ENCODE results near the gene GPATCH2.
"Not testable (repeated sequence)": the region's sequence is repeated elsewhere in the genome, so short reads cannot be mapped to it uniquely, and the experiment has no call there.

GPATCH2 gene

GRCh38 chr1:217433664-217434063, 197.2 kb downstream of the GPATCH2 start:
- peak in 1 of 2 donors; percentile 45 for ATAC-seq

GRCh38 chr1:217432339-217432738, 198.6 kb downstream of the GPATCH2 start:
- no peak for ATAC-seq

DNA sequence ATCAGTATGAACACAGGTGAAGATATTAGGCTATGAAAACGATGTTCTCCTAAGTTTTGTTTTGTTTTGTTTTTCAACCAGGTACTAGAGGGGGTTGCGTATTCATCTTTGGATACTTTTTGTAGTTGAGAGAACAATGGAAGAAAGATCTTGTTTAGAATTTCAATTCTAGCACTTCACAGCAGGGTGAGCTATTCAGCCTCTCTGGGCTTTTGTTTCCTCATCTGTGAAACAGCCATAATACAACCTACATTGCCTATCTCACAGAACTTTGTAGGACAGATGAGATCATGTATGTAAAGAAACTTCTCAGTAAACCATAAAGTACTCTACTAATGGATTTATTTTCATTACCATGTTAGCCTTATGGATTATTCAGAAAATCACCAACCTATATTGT, 199.5 kb downstream of the GPATCH2 start:
- no peak for ATAC-seq

DNA sequence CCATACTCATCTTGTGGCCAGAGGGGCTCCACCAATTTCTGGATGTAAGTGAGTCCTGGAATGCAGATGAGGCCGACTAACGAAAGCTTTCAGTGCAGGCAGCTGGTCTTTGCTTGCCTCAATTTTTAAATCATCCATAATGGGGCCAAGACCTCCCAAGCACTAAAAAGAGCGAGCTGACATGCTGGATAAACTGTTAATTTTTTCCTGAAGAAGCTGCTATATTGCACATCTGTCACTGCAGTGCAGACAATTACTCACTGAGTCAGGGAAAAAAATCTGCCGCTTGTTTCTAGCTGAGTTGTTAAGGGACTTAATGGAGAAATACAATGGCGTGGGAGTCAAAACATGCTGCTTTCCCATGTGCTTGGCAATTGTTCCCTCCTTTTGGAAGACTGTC, 205.5 kb downstream of the GPATCH2 start:
- ATAC-seq, result no peak

- ATAC-seq, result no peak
Observed at GRCh38 chr1:217419194-217419551, 211.7 kb downstream of the GPATCH2 start.

DNA sequence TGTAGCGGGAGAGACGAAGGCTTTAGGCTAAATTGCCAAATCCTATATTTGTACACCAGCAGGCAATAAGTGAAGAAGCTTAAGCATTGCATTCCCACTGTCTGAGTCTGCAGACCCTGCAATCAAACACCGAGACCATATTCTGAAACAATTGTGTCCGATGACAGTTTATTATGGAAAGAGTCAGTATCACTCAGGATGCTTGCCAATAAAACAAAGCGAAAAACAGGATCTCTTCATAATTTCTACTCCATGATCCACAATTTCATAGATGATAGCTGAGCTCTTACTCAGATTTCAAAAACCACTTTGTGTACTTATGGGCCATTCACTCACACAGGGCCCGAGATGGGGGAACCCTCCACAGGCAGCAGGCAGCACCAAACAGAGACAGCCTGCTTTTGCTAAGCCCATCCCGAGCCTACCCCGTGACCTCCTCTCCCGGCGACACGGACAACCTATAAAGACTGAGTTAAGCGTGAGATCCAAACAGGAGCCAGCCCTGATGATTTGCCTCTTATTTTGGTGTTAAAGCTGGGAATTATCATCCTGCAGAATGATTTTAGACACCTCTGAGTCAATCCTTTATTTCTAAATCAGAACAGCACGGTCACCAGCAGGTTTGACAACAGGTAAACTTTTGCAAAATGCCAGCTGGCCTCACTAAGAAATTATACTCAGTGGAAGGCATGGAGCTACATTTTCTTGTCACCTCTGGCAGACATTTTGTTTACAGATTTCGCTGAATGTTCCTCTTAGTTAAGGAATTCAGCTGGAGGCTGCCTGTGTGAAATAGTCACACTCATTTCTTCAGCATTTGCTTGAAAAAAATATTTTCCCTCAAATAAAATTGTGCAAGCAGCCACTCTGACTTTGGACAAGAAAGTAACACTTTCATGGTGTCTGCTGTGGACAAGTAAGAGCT, 212.4 kb downstream of the GPATCH2 start:
- ATAC-seq, result no peak

DNA sequence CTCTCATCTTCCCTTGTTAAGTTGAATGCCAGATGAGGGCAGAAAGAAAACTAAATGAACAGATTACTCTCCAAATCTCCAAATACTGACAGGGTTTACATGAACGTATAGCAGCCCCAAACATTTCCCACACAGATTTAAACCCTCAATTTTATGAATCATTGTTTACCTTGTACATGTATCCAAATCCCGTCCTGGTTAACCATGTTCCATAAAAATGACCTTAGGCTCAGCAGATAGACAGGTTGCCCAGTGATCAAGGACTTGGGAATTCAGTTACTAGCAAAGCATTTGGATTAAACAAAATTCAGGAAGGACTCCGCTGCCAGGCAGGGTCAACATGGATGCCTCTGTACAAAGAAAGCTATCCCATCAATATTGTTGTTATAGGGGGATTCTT, 213.5 kb downstream of the GPATCH2 start:
- no peak for ATAC-seq

GRCh38 chr1:217407534-217408001, 223.3 kb downstream of the GPATCH2 start:
- ATAC-seq, result no peak

DNA sequence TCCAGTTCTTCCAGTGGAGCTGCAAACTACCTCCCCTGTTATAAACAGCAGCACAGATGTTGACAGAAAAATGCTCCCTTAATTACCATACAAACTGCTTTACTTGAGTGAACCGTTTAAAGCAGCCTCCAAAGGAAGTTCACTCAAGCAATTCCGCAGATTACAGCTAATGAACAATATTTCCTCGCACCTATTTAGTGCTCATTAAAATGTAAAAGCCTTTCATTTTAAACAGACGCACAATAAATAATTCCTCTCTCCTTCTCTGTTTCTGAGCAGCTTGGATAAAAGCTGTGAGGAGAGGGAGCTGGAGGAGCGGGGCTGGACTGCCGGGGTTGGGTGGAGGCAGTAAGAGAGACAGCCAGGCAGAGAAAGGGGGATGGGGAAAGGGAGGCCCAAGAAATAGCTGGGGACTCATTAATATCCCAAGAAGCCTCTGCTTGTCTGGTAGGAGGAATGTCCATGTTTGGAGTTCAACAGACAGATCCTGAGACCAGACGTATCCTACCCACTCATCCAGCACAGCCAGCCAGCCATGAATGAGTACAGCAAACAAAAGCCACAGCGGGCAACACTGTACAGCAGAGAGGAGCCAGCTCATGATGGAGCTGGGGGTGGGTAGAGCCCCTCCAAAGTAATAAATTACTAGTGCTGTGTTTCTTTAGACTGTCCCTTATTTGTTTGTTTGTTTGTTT, 227.7 kb downstream of the GPATCH2 start:
- no peak for ATAC-seq

DNA sequence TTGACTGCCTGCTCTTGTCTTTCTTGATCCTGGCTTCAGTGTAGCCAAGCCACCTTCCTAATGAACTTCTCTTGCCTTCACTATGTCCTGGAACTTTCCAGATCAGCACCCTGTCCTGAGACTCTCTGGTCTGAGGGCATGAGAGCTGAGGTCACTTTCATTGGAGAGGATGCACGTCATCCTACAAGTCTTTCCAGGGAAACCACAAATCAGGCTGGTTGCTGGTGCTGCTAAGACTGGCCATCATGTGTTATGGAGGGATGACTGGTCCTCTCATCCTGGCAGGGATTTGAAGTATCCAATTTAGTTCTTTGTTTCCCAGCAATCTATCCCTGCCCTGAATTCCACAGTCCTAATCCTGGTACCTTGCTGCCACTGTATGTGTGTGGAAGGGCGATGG, 228.6 kb downstream of the GPATCH2 start:
- no peak for ATAC-seq

- no peak for ATAC-seq
Observed at GRCh38 chr1:217393896-217394295, 237.0 kb downstream of the GPATCH2 start.

DNA sequence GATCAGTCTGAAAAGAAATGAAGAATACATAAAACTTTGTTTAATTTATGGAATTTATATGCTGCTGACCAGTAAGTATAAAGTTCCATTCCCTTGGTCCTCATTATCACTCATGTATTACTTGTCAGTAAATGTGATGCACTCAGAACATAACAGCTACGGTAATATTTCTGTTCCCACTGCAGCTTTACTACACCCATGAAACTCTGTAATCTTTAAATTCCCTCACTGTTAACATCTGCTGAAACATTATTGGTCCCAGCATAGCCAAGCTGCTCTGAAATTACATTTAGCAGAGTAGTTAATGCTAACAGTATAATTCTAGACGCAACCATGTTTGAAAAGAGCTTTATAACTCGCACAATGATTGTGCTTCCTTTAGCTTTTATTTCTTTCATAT, 238.4 kb downstream of the GPATCH2 start:
- ATAC-seq, result no peak

DNA sequence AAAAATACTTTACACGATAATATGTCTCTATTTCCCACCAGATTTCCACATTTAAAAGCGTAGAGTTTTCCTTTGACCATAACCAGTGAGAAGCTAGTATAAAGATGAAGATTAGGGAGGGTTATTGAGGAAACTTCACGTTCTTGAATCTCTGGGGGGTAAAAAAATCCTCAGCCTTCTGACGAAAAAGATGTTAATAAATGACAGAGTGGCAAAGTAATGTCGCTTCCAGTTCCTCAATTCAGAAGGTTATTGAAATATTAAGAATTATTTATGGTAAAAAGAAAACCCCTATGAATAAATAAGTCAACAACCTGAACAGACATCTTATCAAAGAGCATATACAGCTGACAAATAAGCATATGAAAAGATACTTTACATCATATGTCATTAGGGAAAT, 241.0 kb downstream of the GPATCH2 start:
- ATAC-seq, result no peak

DNA sequence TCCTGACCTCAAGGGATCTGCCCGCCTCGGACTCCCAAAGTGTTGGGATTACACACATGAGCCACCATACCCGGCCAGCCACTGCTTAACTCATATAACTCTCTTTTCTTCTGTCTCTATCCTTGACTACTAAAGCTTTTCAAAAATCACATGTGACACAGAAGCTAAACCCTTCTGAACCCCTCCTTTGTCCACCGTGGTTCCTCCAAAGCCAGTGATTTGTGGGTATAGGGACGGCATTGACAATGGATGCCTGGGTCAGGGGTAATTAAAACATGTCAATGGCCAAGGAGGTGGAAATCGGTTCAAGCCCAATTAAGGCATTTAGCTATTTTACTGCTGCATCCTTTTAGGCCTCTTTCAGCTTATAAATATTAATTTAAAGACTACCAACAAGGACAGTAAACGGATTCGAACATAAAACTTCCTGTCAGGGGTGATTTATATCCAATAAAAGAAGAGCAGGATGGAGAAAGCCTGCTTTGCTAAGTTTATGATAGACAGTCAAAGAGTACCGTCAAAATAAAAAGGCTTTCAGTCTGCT, 242.3 kb downstream of the GPATCH2 start:
- no peak for ATAC-seq

GRCh38 chr1:217381773-217382172, 249.1 kb downstream of the GPATCH2 start:
- not testable (repeated sequence) for ATAC-seq

DNA sequence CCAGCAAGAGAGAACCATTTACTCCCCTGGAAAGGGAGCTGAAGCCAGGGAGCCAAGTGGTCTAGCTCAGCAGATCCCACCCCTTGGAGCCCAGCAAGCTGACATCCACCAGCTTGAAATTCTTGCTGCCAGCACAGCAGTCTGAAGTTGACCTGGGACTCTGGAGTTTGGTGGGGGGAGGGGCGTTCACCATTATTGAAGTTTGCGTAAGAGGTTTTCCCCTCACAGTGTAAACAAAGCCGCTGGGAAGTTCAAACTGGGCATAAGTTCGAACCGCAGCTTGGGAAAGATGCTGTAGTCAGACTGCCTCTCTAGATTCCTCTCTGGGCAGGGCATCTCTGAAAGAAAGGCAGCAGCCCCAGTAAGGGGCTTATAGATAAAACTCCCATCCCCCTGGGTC, 251.1 kb downstream of the GPATCH2 start:
- ATAC-seq, result not testable (repeated sequence)

DNA sequence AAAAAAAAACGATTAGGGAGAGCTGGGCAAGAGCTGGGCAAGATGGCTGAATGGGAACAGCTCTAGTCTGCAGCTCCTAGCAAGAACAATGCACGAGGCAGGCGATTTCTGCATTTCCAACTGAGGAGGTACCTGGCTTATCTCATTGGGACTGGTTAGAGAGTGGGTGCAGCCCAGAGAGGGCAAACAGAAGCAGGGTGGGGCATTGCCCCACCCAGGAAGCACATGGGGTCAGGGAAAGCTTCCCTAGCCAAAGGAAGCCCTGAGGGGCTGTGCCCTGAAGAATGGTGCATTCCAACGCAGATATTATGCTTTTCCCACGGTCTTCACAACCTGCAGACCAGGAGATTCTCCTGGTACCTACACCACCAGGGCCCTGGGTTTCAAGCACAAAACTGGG, 251.6 kb downstream of the GPATCH2 start:
- ATAC-seq, result no peak

Measured in activated CD4-positive, CD25-positive, alpha-beta regulatory T cell treated with anti-CD3 and anti-CD28 coated beads, Interleukin-2, amount 50 U/mL, for 24 hours (primary cell).